ENCODE data around the gene PARP8.

DNA sequence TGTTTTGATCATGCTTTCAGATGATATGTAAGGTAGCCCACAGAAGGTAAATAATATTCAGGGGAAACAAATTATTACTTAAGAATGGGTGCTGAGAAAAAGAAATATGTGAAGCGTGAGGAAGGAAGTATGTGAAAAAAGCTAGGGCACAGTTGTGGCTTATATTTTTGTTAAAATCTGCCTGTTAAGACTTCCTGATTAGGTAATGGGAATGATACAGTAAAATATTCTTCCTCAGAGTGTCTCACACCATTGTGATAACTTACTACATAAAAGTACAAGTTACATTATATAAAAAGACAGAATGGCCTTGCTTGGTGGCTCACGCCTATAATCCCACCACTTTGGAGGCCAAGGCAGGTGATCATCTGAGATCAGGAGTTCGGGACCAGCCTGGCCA is 18.7 kb upstream of the PARP8 start:
- TF ChIP-seq, protein P1, sequence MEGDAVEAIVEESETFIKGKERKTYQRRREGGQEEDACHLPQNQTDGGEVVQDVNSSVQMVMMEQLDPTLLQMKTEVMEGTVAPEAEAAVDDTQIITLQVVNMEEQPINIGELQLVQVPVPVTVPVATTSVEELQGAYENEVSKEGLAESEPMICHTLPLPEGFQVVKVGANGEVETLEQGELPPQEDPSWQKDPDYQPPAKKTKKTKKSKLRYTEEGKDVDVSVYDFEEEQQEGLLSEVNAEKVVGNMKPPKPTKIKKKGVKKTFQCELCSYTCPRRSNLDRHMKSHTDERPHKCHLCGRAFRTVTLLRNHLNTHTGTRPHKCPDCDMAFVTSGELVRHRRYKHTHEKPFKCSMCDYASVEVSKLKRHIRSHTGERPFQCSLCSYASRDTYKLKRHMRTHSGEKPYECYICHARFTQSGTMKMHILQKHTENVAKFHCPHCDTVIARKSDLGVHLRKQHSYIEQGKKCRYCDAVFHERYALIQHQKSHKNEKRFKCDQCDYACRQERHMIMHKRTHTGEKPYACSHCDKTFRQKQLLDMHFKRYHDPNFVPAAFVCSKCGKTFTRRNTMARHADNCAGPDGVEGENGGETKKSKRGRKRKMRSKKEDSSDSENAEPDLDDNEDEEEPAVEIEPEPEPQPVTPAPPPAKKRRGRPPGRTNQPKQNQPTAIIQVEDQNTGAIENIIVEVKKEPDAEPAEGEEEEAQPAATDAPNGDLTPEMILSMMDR (optimal IDR thresholded peaks at IDR 0.05 in 1 of 3, IDR thresholded peaks at IDR 0.05 in 1 of 3, conservative IDR thresholded peaks at IDR 0.05 in 1 of 3; ENCODE audit: extremely low read depth in 1 of 3, insufficient read depth in 2 of 3, low read length in 3 of 3), result no peak
- TF ChIP-seq EZH2 (IDR thresholded peaks at IDR 0.05; ENCODE audit: low read length), result no peak
